Measurements from ENCODE around the gene ATP1A4. TPM values are rescaled to one million over a fixed set of nuclear protein-coding genes. Genes with fewer than 3 reads are reported as not detected.

Gene ATP1A4
- total and polyA plus RNA-seq, 2 of the 8 experiments (the other 6 are each of a cell fraction or from before 2014, with no cell fraction given), result 0.48 to 0.61 TPM

GRCh38 chr1:160103658-160104408 is 47.6 kb upstream of the ATP1A4 start:
- Histone ChIP-seq H3K56ac (replicated peaks; ENCODE audit: insufficient read length, low read depth, low read length) (no peak overlapping the region), H3K9ac (replicated peaks in 1 of 4; ENCODE audit: extremely low read depth in 1 of 4, low read depth in 3 of 4, low read length in 3 of 4) (no peak overlapping the region), H3K14ac (ENCODE audit: insufficient read length) (no peak overlapping the region), H3K27ac (ENCODE audit: low read depth, low read length) (no peak overlapping the region), H3K27me3 (replicated peaks in 1 of 4; ENCODE audit: control insufficient read depth in 3 of 4, extremely low read depth in 1 of 4, insufficient read depth in 3 of 4, low read length in 3 of 4) (no peaks in the 10 kb centered on the region), H3K4me2 (ENCODE audit: insufficient read depth in 1 of 2, low read depth in 2 of 2, low read length in 2 of 2) (no peak overlapping the region), H3K23ac (ENCODE audit: insufficient read length) (no peak overlapping the region), H3K23me2 (ENCODE audit: low read depth, low read length) (peaks cover 3% of the 10 kb centered on the region; the same call in 1 of the 2 replicates), H3K36me3 (ENCODE audit: control insufficient read depth in 2 of 4, insufficient read depth in 4 of 4, low read length in 3 of 4) (no peaks in the 10 kb centered on the region), H2BK20ac (ENCODE audit: low read length) (peak overlapping the region; percentile 43; the same call in 1 of the 2 replicates), H4K5ac (ENCODE audit: insufficient read length, low read depth, low read length) (no peak overlapping the region), H2AFZ (ENCODE audit: low read length) (no peak overlapping the region), H4K20me1 (replicated peaks in 1 of 2; ENCODE audit: control insufficient read depth in 1 of 2, insufficient read depth in 2 of 2, low read length in 2 of 2) (no peaks in the 10 kb centered on the region), H2AK5ac (ENCODE audit: low read depth, low read length) (peak overlapping the region; percentile 32; the same call in 1 of the 2 replicates), H2BK5ac (ENCODE audit: low read depth, low read length) (no peak overlapping the region), H3K79me1 (ENCODE audit: low read depth, low read length) (no peaks in the 10 kb centered on the region), H2BK120ac (replicated peaks; ENCODE audit: low read depth, low read length) (no peak overlapping the region), H3K9me3 (ENCODE audit: insufficient read depth in 2 of 2, low read depth in 1 of 2, low read length in 1 of 2) (no peaks in the 10 kb centered on the region), H3K4ac (replicated peaks; ENCODE audit: insufficient read length, low read depth, low read length) (no peak overlapping the region), H3K79me2 (ENCODE audit: control insufficient read depth in 1 of 2, insufficient read depth in 2 of 2, low read length in 2 of 2) (no peaks in the 10 kb centered on the region), H3K4me1 (replicated peaks in 1 of 4; ENCODE audit: control insufficient read depth in 3 of 4, insufficient read depth in 4 of 4, low read length in 3 of 4) (peaks cover 7 to 22% (median 13%) of the 10 kb centered on the region in 4 experiments; a peak in 6 of 7 replicates), H2BK12ac (ENCODE audit: low read depth, low read length) (peak overlapping the region; percentile 7; the same call in 1 of the 2 replicates), H2BK15ac (ENCODE audit: low read length) (no peak overlapping the region), H4K91ac (replicated peaks; ENCODE audit: insufficient read length, low read length) (no peak overlapping the region), H3K4me3 (ENCODE audit: extremely low read depth in 1 of 4, insufficient read depth in 2 of 4, low read depth in 3 of 4, low read length in 4 of 4) (no peak overlapping the region), H4K8ac (ENCODE audit: extremely low read depth, insufficient read depth, low read length) (no peak overlapping the region), H3K18ac (ENCODE audit: extremely low read depth, low read length) (peak overlapping the region; percentile 22; the same call in 1 of the 2 replicates)
- FAIRE-seq (no peak), DNase-seq (ENCODE audit: low read depth in 1 of 2, low spot score in 2 of 2) (no peak)
- ChIA-PET CTCF (ENCODE audit: partially characterized antibody) (interaction anchor here (0.6 to 7.4 kb wide), 30 partner anchors 12 to 1084 kb away, joined by 3 to 256 read pairs (median 8); partner anchors contain the start of genes ATP1A2, CASQ1, KCNJ9 and PEA15), POLR2A (ENCODE audit: partially characterized antibody) (interaction anchor here (0.6 to 4.2 kb wide), 10 partner anchors 8 to 145 kb away, joined by 3 to 31 read pairs (median 3); partner anchors contain the start of gene ATP1A2)
- 60 to 100% methylated on average over 1 to 6 of the region's 6 CpGs for WGBS, 2 experiments (ENCODE audit: extremely low coverage in 1 of 2, insufficient coverage in 1 of 2, insufficient read length in 1 of 2, insufficient replicate concordance in 2 of 2, low coverage in 1 of 2, low lambda C conversion rate in 2 of 2, missing lambda C conversion rate in 1 of 2)
- TF ChIP-seq POLR2A (IDR thresholded peaks at IDR 0.05; ENCODE audit: control extremely low read depth in 1 of 2, low read depth in 2 of 2, low read length in 2 of 2) (no peak), HDAC6 (IDR thresholded peaks at IDR 0.05; ENCODE audit: low read depth, low read length) (no peak), KDM5A (IDR thresholded peaks at IDR 0.05; ENCODE audit: low read length) (no peak), POU5F1 (IDR thresholded peaks at IDR 0.05; ENCODE audit: low read depth, low read length) (no peak), POLR2AphosphoS5 (IDR thresholded peaks at IDR 0.05; ENCODE audit: low read depth, low read length) (no peak), CBX8 (IDR thresholded peaks at IDR 0.05; ENCODE audit: borderline replicate concordance, low read depth, low read length) (no peak), SIX5 (IDR thresholded peaks at IDR 0.05; ENCODE audit: low read depth, low read length) (no peak), FOSL1 (IDR thresholded peaks at IDR 0.05; ENCODE audit: insufficient read depth, low read depth, low read length) (no peak), SP1 (IDR thresholded peaks at IDR 0.05; ENCODE audit: low read depth, low read length) (no peak), SUZ12 (IDR thresholded peaks at IDR 0.05; ENCODE audit: low read length) (no peak), EGR1 (IDR thresholded peaks at IDR 0.05; ENCODE audit: borderline replicate concordance, low read depth, low read length) (no peak), CREB1 (IDR thresholded peaks at IDR 0.05) (no peak), BACH1 (IDR thresholded peaks at IDR 0.05; ENCODE audit: low read length) (no peak)
- TF ChIP-seq, protein P1, sequence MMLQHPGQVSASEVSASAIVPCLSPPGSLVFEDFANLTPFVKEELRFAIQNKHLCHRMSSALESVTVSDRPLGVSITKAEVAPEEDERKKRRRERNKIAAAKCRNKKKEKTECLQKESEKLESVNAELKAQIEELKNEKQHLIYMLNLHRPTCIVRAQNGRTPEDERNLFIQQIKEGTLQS (IDR thresholded peaks at IDR 0.05; ENCODE audit: insufficient read depth, low read depth, low read length), result no peak
